Mesothelial cell of epicardium (in vitro differentiated cells): ENCODE results near the gene ZFC3H1. TPM values are rescaled to one million over a fixed set of nuclear protein-coding genes. Genes with fewer than 3 reads are reported as not detected.
"Not testable (repeated sequence)": the region's sequence is repeated elsewhere in the genome, so short reads cannot be mapped to it uniquely, and the experiment has no call there.

ENCODE experiments used
- DNase-seq, 2 experiments: peaks; one replicate each; pipeline ENCODE4 v3.0.0; 2021; ENCODE audit warnings: low spot score in 2 of 2; ENCODE audit not compliant: unreplicated experiment in 2 of 2
- H3K27ac Mint-ChIP-seq: 2 replicates; pipeline ENCODE4 v1.8.0; 2021; ENCODE audit warnings: mixed read lengths
- H3K27me3 Mint-ChIP-seq: 2 replicates; pipeline ENCODE4 v1.8.0; 2021; ENCODE audit warnings: low read depth, mixed read lengths
- H3K36me3 Mint-ChIP-seq: 2 replicates; pipeline ENCODE4 v1.8.0; 2021; ENCODE audit warnings: mixed read lengths
- H3K4me1 Mint-ChIP-seq: 2 replicates; pipeline ENCODE4 v1.8.0; 2021; ENCODE audit warnings: mixed read lengths
- H3K4me3 Mint-ChIP-seq: 2 replicates; pipeline ENCODE4 v1.8.0; 2021; ENCODE audit warnings: mild to moderate bottlenecking, moderate library complexity, mixed read lengths
- H3K9me3 Mint-ChIP-seq: 2 replicates; pipeline ENCODE4 v1.8.0; 2021; ENCODE audit warnings: mixed read lengths
- total RNA-seq: library from RNA; stranded (reverse); gene quantifications from 3 replicates; pipeline ENCODE4 v1.2.1, GENCODE V29; 2021
- TF ChIP-seq, protein P1 (sequence below): fragments of 200-600 bp; sonication (generic); IDR thresholded peaks from one replicate; pipeline ENCODE4 v1.5.0; 2021; ENCODE audit warnings: antibody characterized with exemption; ENCODE audit not compliant: unreplicated experiment

Gene ZFC3H1
- total RNA-seq, 1 donor from 2014 or later = 55.5 TPM

- Mint-ChIP-seq H3K9me3 (peaks cover 5% of the 10 kb centered on the region), H3K27me3 (peaks cover 3% of the 10 kb centered on the region), H3K4me3 (no peak overlapping the region), H3K27ac (no peak overlapping the region), H3K4me1 (peaks cover 12% of the 10 kb centered on the region), H3K36me3 (no peaks in the 10 kb centered on the region)
- DNase-seq = no peak
- TF ChIP-seq, protein P1, sequence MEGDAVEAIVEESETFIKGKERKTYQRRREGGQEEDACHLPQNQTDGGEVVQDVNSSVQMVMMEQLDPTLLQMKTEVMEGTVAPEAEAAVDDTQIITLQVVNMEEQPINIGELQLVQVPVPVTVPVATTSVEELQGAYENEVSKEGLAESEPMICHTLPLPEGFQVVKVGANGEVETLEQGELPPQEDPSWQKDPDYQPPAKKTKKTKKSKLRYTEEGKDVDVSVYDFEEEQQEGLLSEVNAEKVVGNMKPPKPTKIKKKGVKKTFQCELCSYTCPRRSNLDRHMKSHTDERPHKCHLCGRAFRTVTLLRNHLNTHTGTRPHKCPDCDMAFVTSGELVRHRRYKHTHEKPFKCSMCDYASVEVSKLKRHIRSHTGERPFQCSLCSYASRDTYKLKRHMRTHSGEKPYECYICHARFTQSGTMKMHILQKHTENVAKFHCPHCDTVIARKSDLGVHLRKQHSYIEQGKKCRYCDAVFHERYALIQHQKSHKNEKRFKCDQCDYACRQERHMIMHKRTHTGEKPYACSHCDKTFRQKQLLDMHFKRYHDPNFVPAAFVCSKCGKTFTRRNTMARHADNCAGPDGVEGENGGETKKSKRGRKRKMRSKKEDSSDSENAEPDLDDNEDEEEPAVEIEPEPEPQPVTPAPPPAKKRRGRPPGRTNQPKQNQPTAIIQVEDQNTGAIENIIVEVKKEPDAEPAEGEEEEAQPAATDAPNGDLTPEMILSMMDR = no peak
Observed at GRCh38 chr12:71582925-71583324, 80.7 kb downstream of the ZFC3H1 start.

DNA sequence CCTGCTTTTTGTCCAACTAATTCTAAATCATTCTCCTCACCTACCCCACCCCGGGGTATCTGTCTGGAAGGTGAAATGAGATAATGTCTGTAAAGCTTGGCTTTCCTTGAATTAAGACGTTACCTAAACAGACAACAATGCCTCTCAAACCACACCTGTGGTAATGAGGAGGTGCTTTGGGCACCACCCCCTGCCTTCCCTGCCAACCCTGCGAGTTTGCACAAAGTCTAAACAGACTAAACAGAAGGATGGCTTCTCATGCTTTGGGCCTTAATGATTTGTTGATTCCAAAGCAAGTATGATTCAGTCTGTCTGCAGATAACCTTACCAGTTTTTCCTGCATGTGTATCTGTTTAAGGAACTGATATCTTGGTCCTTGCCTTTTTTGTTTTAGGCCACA, 82.4 kb downstream of the ZFC3H1 start:
- TF ChIP-seq, protein P1 = no peak
- H3K4me1 Mint-ChIP-seq = peaks cover 18% of the 10 kb centered on the region
- no peaks in the 10 kb centered on the region for H3K9me3 Mint-ChIP-seq
- H3K4me3 Mint-ChIP-seq = no peak overlapping the region
- no peak overlapping the region for H3K27ac Mint-ChIP-seq
- H3K36me3 Mint-ChIP-seq = no peaks in the 10 kb centered on the region
- DNase-seq = no peak
- H3K27me3 Mint-ChIP-seq = peaks cover 3% of the 10 kb centered on the region

DNA sequence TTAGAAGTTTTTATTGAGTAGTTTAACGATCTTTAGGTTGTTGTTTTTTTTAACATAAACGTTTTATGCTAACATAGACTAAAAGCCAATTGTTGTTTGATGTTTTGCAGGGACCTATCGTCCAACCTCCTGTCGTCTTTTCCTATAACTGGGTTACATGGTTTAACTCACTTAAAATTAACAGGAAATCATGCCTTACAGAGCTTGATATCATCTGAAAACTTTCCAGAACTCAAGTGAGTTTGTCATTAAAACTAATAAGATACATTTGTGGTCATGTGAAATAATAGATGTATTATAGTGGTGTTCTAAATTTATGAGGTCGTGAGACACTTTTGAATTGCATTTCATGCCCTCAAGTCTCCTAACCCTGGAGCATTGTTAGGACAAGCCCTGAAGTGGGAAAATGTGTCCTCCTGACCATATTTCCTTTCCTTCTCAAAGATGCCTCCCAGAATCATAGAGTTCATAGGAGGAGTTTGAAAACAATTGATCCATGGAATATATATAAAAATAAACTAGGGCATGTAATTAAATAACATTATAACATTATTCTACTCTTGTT, 84.9 kb downstream of the ZFC3H1 start:
- DNase-seq = no peak
- Mint-ChIP-seq H3K27ac (no peak overlapping the region), H3K4me1 (peaks cover 23% of the 10 kb centered on the region), H3K36me3 (no peaks in the 10 kb centered on the region), H3K9me3 (no peaks in the 10 kb centered on the region), H3K4me3 (no peak overlapping the region), H3K27me3 (peaks cover 4% of the 10 kb centered on the region)
- TF ChIP-seq, protein P1 = no peak

DNA sequence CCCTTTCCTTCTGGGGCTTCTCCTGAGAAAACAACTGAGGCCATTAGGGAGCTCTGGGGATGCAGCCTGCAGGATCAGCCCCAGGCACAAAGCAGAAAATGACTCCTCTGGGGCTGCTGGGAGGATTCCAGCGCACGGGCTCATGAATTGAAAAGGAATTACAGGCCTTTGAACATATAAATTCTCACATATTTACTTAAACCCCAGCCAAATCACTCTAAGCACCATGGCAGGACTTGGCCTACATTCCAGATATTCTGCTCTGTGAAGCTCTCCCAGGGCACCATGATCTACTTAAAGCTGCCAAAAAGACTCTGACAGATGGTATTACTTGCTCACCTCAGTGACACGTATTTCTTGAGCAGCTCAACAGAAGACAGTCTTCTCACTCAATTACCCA, 87.2 kb downstream of the ZFC3H1 start:
- Mint-ChIP-seq H3K4me1 (peaks cover 24% of the 10 kb centered on the region), H3K9me3 (no peaks in the 10 kb centered on the region), H3K27me3 (peaks cover 7% of the 10 kb centered on the region), H3K27ac (no peak overlapping the region), H3K4me3 (no peak overlapping the region), H3K36me3 (no peaks in the 10 kb centered on the region)
- TF ChIP-seq, protein P1 = no peak
- DNase-seq = no peak

GRCh38 chr12:71569885-71570284, 93.8 kb downstream of the ZFC3H1 start:
- H3K27me3 Mint-ChIP-seq = peaks cover 12% of the 10 kb centered on the region
- DNase-seq = not testable (repeated sequence)

DNA sequence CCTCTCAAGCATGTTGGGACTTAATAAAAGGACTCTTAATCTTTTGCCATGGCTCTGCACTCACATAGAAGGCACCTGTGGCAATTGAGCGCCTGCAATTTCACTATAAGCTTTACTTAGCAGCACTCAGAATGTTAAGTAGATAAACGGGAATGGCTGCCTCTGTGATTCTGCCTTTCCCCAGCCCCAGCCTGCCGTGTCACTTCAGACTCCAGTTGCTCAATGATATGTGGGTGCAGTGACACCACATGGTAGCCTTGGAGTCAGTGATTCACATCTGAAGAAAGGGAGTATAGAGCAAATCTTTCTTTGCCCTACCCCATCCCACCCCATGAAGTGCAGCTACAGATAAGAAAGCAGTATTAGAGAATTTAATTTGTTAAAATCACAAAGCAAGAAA, 96.1 kb downstream of the ZFC3H1 start:
- Mint-ChIP-seq H3K27ac (no peak overlapping the region), H3K36me3 (no peaks in the 10 kb centered on the region), H3K4me3 (no peak overlapping the region), H3K27me3 (peaks cover 8% of the 10 kb centered on the region), H3K4me1 (peaks cover 10% of the 10 kb centered on the region), H3K9me3 (no peaks in the 10 kb centered on the region)
- DNase-seq = no peak
- TF ChIP-seq, protein P1 = no peak

More at GRCh38 chr12:71569885-71570284, 93.8 kb downstream of the ZFC3H1 start:
- not testable (repeated sequence) for H3K4me3 Mint-ChIP-seq, H3K27ac Mint-ChIP-seq, H3K36me3 Mint-ChIP-seq, H3K9me3 Mint-ChIP-seq
- H3K4me1 Mint-ChIP-seq = peaks cover 15% of the 10 kb centered on the region
